ENCODE results near the gene SRD5A1. TPM values are rescaled to one million over a fixed set of nuclear protein-coding genes. Genes with fewer than 3 reads are reported as not detected.

SRD5A1 gene
- total RNA-seq, 1 donor from 2014 or later, result 2.3 TPM

DNA sequence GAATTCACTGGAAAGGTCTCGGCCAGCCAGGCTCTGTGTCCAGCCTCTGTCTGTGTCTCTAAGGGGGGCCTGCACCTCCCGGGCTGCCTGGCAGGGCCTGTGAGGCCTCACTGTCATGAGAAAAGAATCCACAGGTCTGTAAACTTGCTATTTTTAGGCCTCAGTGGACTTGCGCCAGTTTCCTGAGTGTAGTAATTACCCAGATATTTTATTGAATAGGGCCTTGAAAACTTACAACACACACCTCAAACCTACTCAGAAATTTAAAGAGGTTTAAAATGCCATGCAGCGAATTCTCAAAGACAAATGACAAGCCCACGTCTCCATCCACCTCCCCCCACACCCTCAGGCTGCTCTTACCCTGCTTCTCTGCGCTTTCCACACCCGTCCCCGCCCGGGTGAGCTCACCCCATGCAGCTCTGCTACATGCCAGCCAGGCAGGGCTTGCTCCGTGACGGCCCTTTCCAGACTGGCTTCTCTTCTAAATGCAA lies 71.2 kb downstream of the SRD5A1 start:
- ATAC-seq, result peak; percentile 97
- intact Hi-C loops (cut with micrococcal nuclease), result loop anchor here (10.0 kb wide), 1 partner anchor 70 kb away; the partner anchor contains the start of genes NSUN2 and SRD5A1
- peak; percentile 85 for DNase-seq

DNA sequence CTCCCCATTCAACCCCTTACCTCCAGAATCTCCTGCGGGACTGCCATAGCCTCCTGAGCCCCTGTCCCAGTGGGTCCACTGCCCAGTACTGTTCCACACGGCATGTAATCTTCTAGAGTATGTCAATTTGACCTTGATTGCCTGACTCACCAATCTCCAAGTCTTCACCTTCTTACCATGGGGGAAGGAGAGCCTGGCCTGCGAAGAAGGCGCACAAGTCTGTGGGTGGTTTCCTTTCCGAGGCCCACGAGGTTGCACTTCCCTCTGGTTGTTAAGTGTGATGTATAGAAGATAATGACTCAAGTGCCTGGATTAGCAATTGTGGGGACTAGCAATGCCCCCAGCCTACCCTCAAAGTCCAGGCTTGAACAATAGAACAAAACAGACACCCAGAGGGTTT lies 71.8 kb downstream of the SRD5A1 start:
- ATAC-seq (peak; percentile 14), DNase-seq (no peak)
- intact Hi-C loops (cut with micrococcal nuclease), result loop anchor here (10.0 kb wide), 1 partner anchor 70 kb away; the partner anchor contains the start of genes NSUN2 and SRD5A1

DNA sequence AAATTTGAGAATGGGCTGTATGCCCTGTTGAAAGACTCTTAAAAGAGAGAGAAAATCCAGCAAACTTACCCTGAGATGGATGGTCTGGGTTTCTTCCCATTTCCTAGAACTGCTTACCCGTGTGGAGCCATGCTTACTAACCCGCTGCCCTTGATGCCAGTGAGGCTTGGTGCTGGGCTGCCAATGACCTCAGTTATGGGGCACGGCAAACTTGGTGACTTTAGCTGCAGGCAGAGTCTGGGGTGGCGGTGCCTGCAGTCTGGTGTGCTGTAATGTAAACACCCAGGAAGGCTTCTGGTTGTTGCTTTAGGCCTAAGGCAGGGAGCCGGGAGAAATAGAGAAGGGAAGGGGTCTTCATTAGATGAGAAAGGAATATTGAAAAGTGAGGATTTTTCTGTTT lies 72.7 kb downstream of the SRD5A1 start:
- ATAC-seq (no peak), DNase-seq (no peak)
- intact Hi-C loops (cut with micrococcal nuclease), result loop anchor here (10.0 kb wide), 1 partner anchor 71 kb away; the partner anchor contains the start of genes NSUN2 and SRD5A1

DNA sequence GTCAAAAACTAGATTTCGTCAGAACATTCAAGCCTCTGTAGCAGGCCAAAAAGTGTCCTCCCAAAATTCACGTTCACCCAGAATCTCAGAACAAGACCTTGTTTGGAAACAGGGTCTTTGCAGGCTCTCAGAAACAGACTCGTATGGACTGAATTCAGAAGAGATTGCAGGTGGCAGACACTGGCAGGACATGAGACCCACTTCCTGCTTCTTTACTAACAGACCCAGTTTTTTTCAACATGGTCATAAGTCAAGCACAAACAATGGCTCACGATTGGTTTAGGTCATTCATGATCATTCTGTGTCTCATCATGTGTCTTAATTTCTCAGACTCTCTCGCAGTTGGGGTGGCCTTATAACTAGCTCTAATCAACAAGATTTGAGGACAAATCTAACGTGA lies 74.6 kb downstream of the SRD5A1 start:
- ATAC-seq, result no peak
- DNase-seq, result no peak
- intact Hi-C loops (cut with micrococcal nuclease), result loop anchor here (10.0 kb wide), 1 partner anchor 73 kb away; the partner anchor contains the start of genes NSUN2 and SRD5A1

DNA sequence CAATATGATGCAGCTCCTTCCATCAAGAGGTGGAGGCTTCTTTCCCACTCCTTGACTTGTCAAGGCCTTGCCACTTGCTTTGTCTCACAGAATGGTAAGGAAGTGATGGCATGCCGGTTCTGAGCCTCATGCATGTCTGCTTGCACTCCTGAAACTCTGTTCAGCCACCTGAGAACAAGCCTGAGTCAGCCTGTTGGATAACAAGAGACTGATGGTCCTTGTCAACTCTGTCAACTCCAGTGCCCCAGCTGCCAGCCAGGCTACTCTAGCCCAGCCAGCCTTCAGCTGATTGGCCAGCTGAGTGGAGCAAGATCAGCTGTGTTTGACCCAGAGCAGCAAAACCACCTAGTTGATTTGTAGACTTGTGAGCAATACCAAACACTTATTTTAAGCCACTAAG lies 75.6 kb downstream of the SRD5A1 start:
- no peak for ATAC-seq
- intact Hi-C loops (cut with micrococcal nuclease), result loop anchor here (10.0 kb wide), 1 partner anchor 74 kb away; the partner anchor contains the start of genes NSUN2 and SRD5A1
- DNase-seq, result peak; percentile 60

DNA sequence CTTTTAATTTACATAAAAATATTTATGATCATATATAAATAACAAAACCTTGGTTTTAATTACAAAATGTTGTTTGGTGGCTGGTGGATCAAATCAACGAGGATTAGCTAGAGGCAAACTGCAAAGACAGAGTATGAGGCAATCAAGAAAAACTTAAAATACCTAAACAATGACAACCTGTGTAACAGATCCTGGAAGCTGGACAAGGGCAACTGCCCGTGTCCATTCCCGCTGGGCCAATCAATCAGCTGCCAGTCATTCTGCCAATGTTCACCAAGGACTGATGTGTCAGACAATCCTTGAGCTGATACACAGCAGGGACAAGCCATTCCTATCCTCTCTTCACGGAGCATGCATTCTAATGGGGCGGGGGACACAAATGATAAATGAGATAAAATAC lies 76.8 kb downstream of the SRD5A1 start:
- no peak for DNase-seq
- intact Hi-C loops (cut with micrococcal nuclease), result no loop called here
- ATAC-seq, result no peak

DNA sequence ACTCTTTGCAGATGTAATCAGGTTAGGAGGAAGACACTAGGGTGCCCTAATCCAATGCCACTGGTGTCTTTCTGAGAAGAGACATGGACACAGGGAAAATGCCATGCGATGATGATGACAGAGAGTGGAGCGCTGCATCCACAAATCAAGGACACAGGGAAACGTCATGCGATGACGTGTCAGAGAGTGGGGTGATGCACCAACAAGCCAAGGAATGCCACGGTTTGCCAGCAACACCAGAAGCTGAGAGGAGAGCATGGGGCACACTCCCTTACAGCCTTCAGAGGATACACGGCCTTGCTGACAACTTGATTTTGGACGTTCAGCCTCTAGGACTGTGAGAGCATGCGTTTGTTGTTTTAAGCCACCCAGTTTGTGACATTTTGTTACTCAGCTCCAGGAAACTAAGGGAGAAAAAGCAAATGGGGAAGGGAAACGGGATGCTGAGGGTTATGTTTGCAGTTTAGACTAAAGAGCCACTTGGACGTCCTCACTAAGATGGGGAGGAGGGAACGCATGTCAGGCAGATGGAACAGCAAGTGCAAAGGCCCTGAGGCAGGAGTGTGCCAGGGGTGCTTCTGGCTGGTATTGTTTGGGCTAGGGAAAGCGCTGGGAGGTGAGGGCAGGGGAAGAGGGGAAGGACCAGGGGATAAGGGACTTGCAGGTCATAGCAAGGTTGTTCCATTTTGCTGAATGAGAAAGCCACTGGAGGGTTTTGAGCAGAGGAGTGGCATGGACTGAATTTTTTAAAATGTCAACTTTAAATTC lies 77.5 kb downstream of the SRD5A1 start:
- DNase-seq (no peak), ATAC-seq (no peak)
- intact Hi-C loops (cut with micrococcal nuclease), result no loop called here

DNA sequence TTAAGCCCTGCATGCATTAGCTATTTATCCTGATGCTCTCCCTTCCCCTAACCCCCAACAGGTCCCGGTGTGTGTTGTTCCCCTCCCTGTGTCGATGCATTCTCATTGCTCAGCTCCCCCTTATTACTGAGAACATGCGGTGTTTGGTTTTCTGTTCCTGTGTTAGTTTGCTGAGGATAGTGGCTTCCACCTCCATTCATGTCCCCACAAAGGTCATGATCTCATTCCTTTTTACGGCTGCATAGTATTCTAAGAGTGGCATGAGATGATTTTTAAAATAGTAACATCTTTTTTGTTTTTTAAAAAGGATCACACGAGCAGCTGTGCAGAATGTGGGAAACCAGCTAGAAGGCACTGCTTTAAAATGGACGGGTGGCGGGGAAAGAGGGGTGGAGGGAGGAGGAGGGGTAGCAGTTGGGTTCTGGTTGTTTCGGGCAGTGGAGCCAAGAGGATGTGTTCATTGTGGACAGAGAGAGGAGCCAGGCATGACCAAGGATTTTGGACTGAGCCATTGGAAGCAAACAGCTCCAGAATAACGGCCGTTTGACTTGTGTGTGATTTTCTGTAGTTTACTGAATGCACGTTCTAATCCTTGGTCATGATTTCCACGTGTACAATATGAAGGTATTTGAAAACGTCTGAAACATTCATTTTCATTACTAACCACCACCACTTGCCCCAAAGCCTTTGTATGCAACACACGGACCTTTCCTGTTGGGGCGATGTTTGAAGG lies 78.3 kb downstream of the SRD5A1 start:
- no peak for DNase-seq
- intact Hi-C loops (cut with micrococcal nuclease), result no loop called here
- no peak for ATAC-seq

DNA sequence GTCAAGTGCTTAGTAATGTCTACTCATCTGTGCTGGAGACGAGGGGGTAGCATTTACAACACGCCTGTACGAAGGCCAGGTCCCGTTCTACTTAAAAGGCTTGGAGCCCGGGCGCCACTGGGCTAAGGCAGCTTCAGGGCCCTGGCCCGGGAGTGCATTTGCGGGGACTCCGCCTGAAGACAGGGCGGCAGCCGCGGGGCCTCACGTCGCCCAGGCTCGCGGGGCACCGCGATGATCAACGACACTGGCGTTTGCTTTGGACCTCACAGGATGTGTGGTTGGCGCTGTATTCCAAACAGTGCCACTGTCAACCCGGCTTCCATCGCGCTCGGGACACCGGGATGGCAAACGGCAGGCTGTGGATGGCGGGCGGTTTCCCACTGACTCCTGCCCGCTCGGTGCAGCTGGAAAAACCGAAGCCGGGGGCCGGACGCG lies 78.9 kb downstream of the SRD5A1 start:
- ATAC-seq, result peak; percentile 34
- intact Hi-C loops (cut with micrococcal nuclease), result no loop called here

DNA sequence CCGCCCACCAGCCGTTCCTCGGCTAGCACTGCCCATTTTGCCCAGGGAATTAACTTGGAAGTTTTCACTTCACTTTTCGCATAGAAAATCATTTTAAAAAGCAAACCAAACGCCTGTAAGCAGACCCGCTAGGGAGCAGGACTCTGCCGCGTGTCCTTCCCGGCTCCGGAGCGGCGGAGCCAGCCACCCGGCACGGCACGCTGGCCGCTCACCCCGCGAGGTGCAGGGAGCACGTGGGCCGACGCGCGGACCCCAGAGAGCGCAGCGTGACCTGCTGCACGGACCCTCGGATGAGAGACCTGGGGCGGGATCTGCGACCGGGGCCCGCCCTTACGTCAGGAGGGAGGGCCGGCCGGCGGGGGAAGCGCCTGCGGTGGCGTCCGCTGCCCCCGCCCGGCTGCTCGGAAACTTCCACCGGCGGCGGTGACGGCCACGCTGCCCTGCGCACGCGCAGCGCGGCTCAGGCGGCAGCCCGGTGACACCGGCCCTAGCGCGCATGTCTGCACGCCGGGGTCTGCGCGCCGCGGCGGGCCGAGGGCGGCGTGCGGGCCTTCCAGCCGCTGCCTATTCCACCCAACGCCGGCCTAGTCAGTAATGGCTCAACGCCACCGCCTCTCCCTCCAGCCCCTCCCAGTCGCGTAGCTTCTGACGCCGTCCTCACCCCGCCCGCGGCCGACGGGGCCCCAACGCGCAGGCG lies 79.5 kb downstream of the SRD5A1 start:
- DNase-seq, result peak; percentile 98
- intact Hi-C loops (cut with micrococcal nuclease), result no loop called here
- ATAC-seq, result peak; percentile 90

More for the DNA sequence above, 78.9 kb downstream of the SRD5A1 start:
- peak; percentile 70 for DNase-seq

DNA sequence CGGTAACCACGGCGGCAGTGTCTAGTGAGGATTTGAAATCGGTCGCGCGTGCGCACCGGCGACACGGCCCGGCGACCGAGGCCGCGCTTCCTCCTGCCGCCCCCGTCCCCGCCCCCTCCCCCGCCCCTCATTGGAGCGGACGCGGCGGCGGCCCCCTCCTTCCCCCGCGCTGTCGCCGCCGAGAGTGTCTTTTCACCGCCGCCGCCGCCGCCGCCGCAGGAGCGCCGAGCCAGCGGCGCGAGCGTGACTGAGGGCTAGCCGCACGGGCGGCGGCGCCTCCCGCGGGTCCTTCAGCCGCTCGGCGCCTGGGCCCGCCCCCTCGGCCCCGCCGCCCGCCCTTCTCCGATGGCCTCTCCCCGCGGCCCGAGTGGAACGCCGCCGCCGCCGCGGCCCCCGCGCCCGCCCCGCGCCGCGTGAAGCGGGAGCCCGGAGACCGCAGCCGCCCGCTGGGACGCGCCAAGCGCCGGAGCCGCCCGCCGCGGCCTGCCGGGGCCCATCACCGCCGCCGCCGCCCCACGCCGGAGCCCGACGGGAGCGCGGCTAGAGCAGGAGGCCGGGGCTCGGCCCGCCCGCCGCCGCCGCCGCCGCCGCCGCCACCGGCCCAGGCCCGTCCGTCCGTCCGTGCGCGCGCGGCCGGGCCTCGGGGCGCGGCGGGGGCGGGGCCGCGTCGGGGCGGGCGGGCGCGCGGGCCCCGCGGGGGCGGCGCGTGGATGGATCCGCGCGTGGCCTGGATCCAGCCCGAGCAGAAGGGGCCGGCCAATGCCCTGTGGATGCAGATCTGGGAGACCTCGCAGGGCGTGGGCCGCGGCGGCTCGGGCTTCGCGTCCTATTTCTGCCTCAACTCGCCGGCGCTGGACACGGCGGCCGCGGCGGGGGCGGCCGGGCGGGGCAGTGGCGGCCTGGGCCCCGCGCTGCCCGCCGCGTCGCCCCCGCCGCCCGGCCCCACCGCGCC lies 80.3 kb downstream of the SRD5A1 start, which contains the start of gene TENT4A:
Gene TENT4A (plus strand): TSS at position 159 of the 952 bp plus-strand sequence. CDS start 552 bp downstream, at position 711.
- no peak for ATAC-seq
- intact Hi-C loops (cut with micrococcal nuclease), result no loop called here
- DNase-seq, result peak; percentile 74

DNA sequence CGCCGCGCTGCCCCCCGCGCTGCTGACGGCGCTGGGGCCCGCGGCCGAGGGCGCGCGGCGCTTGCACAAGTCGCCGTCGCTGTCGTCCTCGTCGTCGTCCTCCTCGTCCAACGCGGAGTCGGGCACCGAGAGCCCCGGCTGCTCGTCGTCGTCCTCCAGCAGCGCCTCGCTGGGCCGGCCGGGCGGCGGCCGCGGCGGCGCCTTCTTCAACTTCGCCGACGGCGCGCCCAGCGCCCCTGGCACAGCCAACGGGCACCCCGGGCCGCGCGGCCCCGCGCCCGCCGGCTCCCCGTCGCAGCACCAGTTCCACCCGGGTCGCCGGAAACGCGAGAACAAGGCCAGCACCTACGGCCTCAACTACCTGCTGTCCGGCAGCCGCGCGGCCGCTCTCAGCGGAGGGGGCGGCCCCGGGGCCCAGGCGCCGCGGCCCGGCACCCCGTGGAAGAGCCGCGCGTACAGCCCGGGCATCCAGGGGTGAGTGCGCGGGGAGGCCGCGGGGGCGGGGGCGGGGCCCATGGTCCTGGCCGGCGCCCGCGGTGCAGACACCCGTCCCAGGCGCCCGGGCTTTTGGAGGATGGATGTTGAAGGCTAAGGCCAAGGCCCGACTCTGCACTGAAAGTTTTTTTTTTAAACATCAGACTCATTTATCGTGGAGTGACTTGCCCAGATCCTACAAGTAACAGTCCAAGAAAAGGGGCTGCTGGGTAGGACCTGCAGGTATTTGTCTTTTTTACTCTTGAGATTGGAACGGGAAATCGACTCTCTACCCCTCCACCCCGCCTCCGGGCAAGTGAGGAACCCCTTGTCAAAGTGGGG lies 81.2 kb downstream of the SRD5A1 start:
- intact Hi-C loops (cut with micrococcal nuclease), result no loop called here
- DNase-seq (peak; percentile 67), ATAC-seq (peak; percentile 5)

DNA sequence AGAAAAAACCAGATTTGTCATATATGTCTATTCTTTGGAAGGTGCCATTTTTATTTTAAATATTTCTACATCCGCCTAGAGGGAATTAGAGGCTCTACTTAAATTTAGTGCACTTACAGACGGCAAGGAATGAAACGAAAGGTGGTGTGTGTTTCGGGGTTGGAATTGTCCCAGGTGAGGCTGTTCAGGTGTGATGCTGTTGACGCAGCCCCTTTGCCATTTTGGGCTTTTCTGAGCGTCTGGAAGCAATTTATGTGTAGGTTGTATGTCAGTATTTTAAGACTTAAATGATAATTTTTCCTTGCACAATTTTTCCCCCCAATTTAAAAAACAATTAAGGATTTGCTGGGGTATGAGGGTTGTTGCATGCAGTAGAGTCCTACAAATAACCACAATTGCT lies 82.0 kb downstream of the SRD5A1 start:
- DNase-seq, result no peak
- no peak for ATAC-seq
- intact Hi-C loops (cut with micrococcal nuclease), result no loop called here

DNA sequence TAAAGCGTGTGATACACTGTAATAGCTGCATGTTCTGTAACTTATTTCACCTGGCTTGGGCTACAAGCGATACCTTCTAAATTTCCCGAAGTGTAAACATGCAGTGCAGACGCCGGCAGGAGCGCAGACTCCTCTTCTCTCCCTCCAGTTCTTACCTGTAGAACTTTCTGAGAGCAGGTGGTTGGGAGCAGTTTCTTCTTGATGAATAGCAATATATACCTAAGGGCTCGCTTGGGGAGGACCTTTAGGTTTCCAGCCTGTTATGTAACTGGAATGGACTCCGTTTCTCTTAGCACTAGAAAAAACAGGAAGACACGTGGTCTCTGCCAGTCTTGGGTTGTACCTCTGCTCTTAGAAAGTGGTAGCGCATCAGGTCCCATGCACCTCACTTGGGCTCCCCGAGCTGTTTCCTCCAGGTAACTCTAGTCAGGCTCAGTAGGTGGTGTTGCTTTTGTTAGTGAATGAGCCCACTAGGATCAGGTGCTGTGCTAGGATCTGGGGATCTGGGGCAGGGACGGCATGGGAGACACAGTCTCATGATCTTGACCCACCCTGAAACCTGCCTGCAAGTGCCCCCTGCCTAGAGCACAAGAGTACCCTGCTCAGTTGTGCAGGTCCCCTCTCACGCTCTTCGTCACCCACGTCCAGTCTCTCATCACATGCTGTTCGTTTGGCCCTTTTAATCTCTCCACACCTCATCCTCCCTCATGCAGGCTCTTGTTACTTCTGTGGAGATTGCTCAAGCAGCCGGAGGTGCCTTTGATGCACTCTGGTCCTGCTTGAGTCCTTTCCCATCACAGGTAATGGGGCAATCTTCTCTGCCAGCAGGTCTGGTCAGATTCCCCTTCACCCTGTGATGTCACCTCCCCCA lies 82.8 kb downstream of the SRD5A1 start:
- ATAC-seq (no peak), DNase-seq (no peak)
- intact Hi-C loops (cut with micrococcal nuclease), result no loop called here

DNA sequence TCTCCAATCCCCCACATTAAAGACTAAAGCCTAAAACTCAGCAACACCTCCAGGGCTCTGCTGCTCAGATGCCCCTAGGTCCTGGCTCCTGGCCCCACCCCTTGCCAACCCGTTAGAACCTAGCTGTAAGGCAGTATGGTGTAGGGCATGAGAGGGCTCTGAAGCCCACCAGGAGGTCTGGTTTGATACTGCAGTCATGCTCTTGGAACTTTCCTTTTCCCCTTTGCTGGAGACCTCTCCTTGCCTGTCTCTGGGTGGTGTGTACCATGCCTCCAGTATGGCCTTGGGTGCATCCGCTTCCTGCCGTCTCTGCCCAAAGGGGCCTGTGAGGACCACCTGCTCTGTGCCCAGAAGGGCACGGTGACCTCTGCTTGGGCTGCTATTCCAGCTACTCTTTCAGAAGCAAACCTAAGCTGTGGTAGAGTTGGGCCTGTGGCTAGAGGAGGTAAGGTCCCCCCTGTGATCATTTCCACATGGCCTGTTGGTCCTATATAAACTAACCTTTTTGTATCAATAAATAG lies 83.4 kb downstream of the SRD5A1 start:
- no peak for ATAC-seq
- DNase-seq, result no peak
- intact Hi-C loops (cut with micrococcal nuclease), result no loop called here

DNA sequence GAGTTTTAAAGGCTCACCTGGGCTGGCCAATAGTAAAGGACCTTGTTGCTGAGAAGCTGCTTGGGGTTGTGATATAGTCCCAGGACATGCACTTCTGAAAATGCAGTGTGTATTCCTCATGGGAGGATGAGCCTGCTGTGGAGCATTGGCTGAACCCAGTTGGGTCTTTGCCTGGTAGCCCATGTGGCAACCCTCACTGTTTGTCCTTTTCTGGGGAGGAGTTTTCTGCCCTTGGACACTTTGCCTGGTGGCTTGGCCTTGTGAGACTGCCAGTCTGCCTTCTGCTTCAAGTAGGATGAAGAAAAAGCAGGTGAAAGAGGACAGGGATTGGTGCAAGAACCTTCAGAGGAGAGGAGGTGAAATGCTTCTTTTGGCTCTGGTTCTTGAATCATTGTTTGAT lies 84.0 kb downstream of the SRD5A1 start:
- ATAC-seq (no peak), DNase-seq (no peak)

More for the DNA sequence above, 84.0 kb downstream of the SRD5A1 start:
- intact Hi-C loops (cut with micrococcal nuclease), result no loop called here
